HCT116 (cell line): ENCODE measurements around the gene DVL2. TPM values are rescaled to one million over a fixed set of nuclear protein-coding genes. Genes with fewer than 3 reads are reported as not detected.

Source experiments
- ATAC-seq: fragments of 200-7000 bp; cut with Tn5 transposase; 2 replicates; pipeline ENCODE4 v1.9.1; 2020; ENCODE audit warnings: mild to moderate bottlenecking, moderate library complexity
- Bru-seq: library from RNA; stranded (reverse); fragments of 400-500 nt; gene quantifications from one replicate; lab custom pipeline; 2021; lab: Mats Ljungman, UMichigan
- BruChase-seq, 2 experiments: library from RNA; stranded (reverse); fragments of 400-500 nt; gene quantifications; one replicate each; lab custom pipeline; 2021; lab: Mats Ljungman, UMichigan
- BruUV-seq: library from RNA; stranded (reverse); fragments of 400-500 nt; replicated peaks from 2 replicates; lab custom pipeline; 2021; lab: Mats Ljungman, UMichigan
- CTCF ChIA-PET: fragments of 300-600 bp; sonication (Branson Sonifier 250); formaldehyde crosslinking; loops from one replicate; lab custom pipeline; 2021; ENCODE audit warnings: antibody characterized with exemption; lab: Charles Lee
- POLR2A ChIA-PET: fragments of 300-600, 350-600 bp; sonication (Branson Sonifier 250); formaldehyde crosslinking; loops from one replicate; lab custom pipeline; 2021; ENCODE audit warnings: antibody characterized with exemption; lab: Charles Lee
- RAD21 ChIA-PET, 2 experiments: fragments of 300-600 bp; sonication (Branson Sonifier 250); formaldehyde crosslinking; loops; one replicate each; lab custom pipeline; 2023; ENCODE audit warnings: low total read pairs in 2 of 2; ENCODE audit not compliant: uncharacterized antibody in 2 of 2, unreplicated experiment in 2 of 2, low non-redundant PET in 1 of 2; lab: Charles Lee
- DNase-seq: peaks from one replicate; pipeline ENCODE4 v3.0.0-alpha.2; 2010; ENCODE audit warnings: low read depth, low spot score
- H2AFZ ChIP-seq: fragments of 200-600 bp; shearing (Covaris generic), sonication (generic); 2 replicates; pipeline ENCODE4 v1.6.1; 2017; ENCODE audit warnings: low read depth, mixed run types, mixed read lengths, antibody characterized with exemption, low read length; ENCODE audit not compliant: poor library complexity, severe bottlenecking
- H3K27ac ChIP-seq: 2 replicates; pipeline ENCODE4 v1.5.1; 2012; ENCODE audit warnings: low read depth, low read length
- H3K27me3 ChIP-seq: fragments of 200-600 bp; sonication (generic); 2 replicates; pipeline ENCODE4 v1.6.1; 2016; ENCODE audit warnings: mixed run types, low read length, mixed read lengths; ENCODE audit not compliant: insufficient read depth
- H3K36me3 ChIP-seq, 2 experiments: fragments of 200-500 bp in 1 of 2; fragments of 200-600 bp in 1 of 2; sonication (Bioruptor generic) in 1 of 2; sonication (generic) in 1 of 2; 2 replicates each; pipeline versions ENCODE4 v1.5.1 to v1.6.1; 2014 to 2016; ENCODE audit warnings: low read length in 2 of 2, inconsistent platforms in 1 of 2, mixed read lengths in 1 of 2, mixed run types in 1 of 2; ENCODE audit not compliant: insufficient read depth in 2 of 2, control insufficient read depth in 1 of 2
- H3K4me1 ChIP-seq, 2 experiments: fragments of 200-600 bp in 1 of 2; sonication (generic) in 1 of 2; 2 replicates each; pipeline versions ENCODE4 v1.5.1 to v1.6.1; 2012 to 2017; ENCODE audit warnings: low read length in 2 of 2, inconsistent platforms in 1 of 2, mild to moderate bottlenecking in 1 of 2, mixed read lengths in 1 of 2, mixed run types in 1 of 2, moderate library complexity in 1 of 2; ENCODE audit not compliant: insufficient read depth in 2 of 2, control insufficient read depth in 1 of 2
- H3K4me2 ChIP-seq: fragments of 200-600 bp; sonication (generic); 2 replicates; pipeline ENCODE4 v1.6.1; 2017; ENCODE audit warnings: mixed run types, low read length, mixed read lengths
- H3K4me3 ChIP-seq, 2 experiments: fragments of 200-600 bp in 1 of 2; sonication (generic) in 1 of 2; replicated peaks in 1 of 2; 2 replicates each; pipeline ENCODE4 v1.5.1; 2011 to 2016; ENCODE audit warnings: low read length in 2 of 2, control low read depth in 1 of 2, low read depth in 1 of 2, mild to moderate bottlenecking in 1 of 2, mixed read lengths in 1 of 2, mixed run types in 1 of 2
- H3K79me2 ChIP-seq: fragments of 200-600 bp; sonication (generic); 2 replicates; pipeline ENCODE4 v1.6.1; 2017; ENCODE audit warnings: mild to moderate bottlenecking, mixed run types, low read length, moderate library complexity, mixed read lengths; ENCODE audit not compliant: insufficient read depth
- H3K9ac ChIP-seq: fragments of 200-600 bp; sonication (generic); 2 replicates; pipeline ENCODE4 v1.6.1; 2016; ENCODE audit warnings: low read length, mixed read lengths
- H3K9me2 ChIP-seq: fragments of 200-600 bp; sonication (generic), shearing (Covaris generic); 2 replicates; pipeline ENCODE4 v1.6.1; 2017; ENCODE audit warnings: mixed run types, mild to moderate bottlenecking, moderate library complexity; ENCODE audit not compliant: insufficient read depth
- H3K9me3 ChIP-seq, 2 experiments: fragments of 200-500 bp in 1 of 2; fragments of 200-600 bp in 1 of 2; sonication (Bioruptor generic) in 1 of 2; sonication (generic) in 1 of 2; 2 replicates each; pipeline ENCODE4 v1.6.1; 2014 to 2017; ENCODE audit warnings: low read length in 2 of 2, mixed read lengths in 2 of 2, inconsistent platforms in 1 of 2, low read depth in 1 of 2, mild to moderate bottlenecking in 1 of 2, mixed run types in 1 of 2, moderate library complexity in 1 of 2; ENCODE audit not compliant: control insufficient read depth in 1 of 2, insufficient read depth in 1 of 2
- H4K20me1 ChIP-seq: fragments of 200-600 bp; sonication (generic), shearing (Covaris generic); 2 replicates; pipeline ENCODE4 v1.6.1; 2017; ENCODE audit warnings: mixed run types, mild to moderate bottlenecking, moderate library complexity; ENCODE audit not compliant: insufficient read depth
- CBX3 ChIP-seq: IDR thresholded peaks from 2 replicates; pipeline ENCODE4 v1.6.1; 2012; ENCODE audit warnings: low read depth
- CEBPB ChIP-seq: IDR thresholded peaks from 2 replicates; pipeline ENCODE4 v1.6.1; 2012; ENCODE audit warnings: low read depth
- CTCF ChIP-seq, 3 experiments: fragments of 200-600 bp in 1 of 3; sonication (generic) in 1 of 3; IDR thresholded peaks in 2 of 3; conservative IDR thresholded peaks in 1 of 3; 2 replicates each; pipeline ENCODE4 v1.5.1; 2012 to 2017; ENCODE audit warnings: low read depth in 2 of 3, low read length in 2 of 3, antibody characterized with exemption in 1 of 3, borderline replicate concordance in 1 of 3, control low read depth in 1 of 3, mild to moderate bottlenecking in 1 of 3, mixed read lengths in 1 of 3, mixed run types in 1 of 3, moderate library complexity in 1 of 3; ENCODE audit not compliant: insufficient read depth in 1 of 3
- EGR1 ChIP-seq: IDR thresholded peaks from 2 replicates; pipeline ENCODE4 v1.6.1; 2012; ENCODE audit warnings: low read depth
- ELF1 ChIP-seq: IDR thresholded peaks from 2 replicates; pipeline ENCODE4 v1.6.1; 2012; ENCODE audit warnings: low read depth, borderline replicate concordance
- EZH2 ChIP-seq: fragments of 200-600 bp; sonication (generic); IDR thresholded peaks from 2 replicates; pipeline ENCODE4 v1.6.1; 2017; ENCODE audit warnings: antibody characterized with exemption, mixed run types
- EZH2phosphoT487 ChIP-seq: fragments of 200-600 bp; IDR thresholded peaks from 2 replicates; pipeline ENCODE4 v1.6.1; 2018; ENCODE audit warnings: antibody characterized with exemption, borderline replicate concordance
- FOSL1 ChIP-seq: IDR thresholded peaks from 2 replicates; pipeline ENCODE4 v1.6.1; 2012; ENCODE audit warnings: low read depth
- JUND ChIP-seq: IDR thresholded peaks from 2 replicates; pipeline ENCODE4 v1.6.1; 2012
- POLR2A ChIP-seq: IDR thresholded peaks from 2 replicates; pipeline ENCODE4 v1.7.0; 2011; ENCODE audit warnings: borderline replicate concordance; ENCODE audit not compliant: insufficient read depth, insufficient read length; ENCODE audit errors: extremely low read depth
- POLR2AphosphoS5 ChIP-seq: IDR thresholded peaks from 2 replicates; pipeline ENCODE4 v1.6.1; 2011; ENCODE audit warnings: mild to moderate bottlenecking, low read depth, low read length, moderate library complexity
- RAD21 ChIP-seq: IDR thresholded peaks from 2 replicates; pipeline ENCODE4 v1.6.1; 2012; ENCODE audit warnings: low read depth, mild to moderate bottlenecking
- SIN3A ChIP-seq: IDR thresholded peaks from 2 replicates; pipeline ENCODE4 v1.6.1; 2012; ENCODE audit warnings: low read depth
- SP1 ChIP-seq: IDR thresholded peaks from 2 replicates; pipeline ENCODE4 v1.6.1; 2012; ENCODE audit warnings: low read depth
- SRF ChIP-seq: IDR thresholded peaks from 2 replicates; pipeline ENCODE4 v1.6.1; 2012; ENCODE audit warnings: low read depth
- YY1 ChIP-seq: IDR thresholded peaks from 2 replicates; pipeline ENCODE4 v1.6.1; 2011; ENCODE audit warnings: low read length, low read depth, moderate library complexity, mild to moderate bottlenecking; ENCODE audit not compliant: insufficient replicate concordance; ENCODE audit errors: extremely low read depth
- ZFX ChIP-seq: fragments of 450-650 bp; IDR thresholded peaks from 2 replicates; pipeline ENCODE4 v1.6.1; 2017
- ZNF274 ChIP-seq: fragments of 200-500 bp; sonication (Bioruptor generic); IDR thresholded peaks from 2 replicates; pipeline ENCODE4 v1.6.1; 2014; ENCODE audit warnings: mild to moderate bottlenecking, low read depth, low read length, inconsistent platforms
- intact Hi-C: fragments of 100-400 bp; cut with micrococcal nuclease; formaldehyde crosslinking; loops from 2 replicates; pipeline ENCODE4 v1.10.0; 2022
- long read RNA-seq: library from polyadenylated mRNA; unstranded; transcript quantifications from one replicate; pipeline ENCODE4 v2.0.0, GENCODE V29; 2021; ENCODE audit not compliant: unreplicated experiment
- polyA plus RNA-seq: library from polyadenylated mRNA; unstranded; fragments of >200 nt; gene quantifications from 2 replicates; pipeline ENCODE4 v1.2.1, GENCODE V29; 2012; ENCODE audit warnings: missing spikeins
- total RNA-seq: library from RNA; stranded (reverse); gene quantifications from one replicate; pipeline ENCODE4 v1.2.1, GENCODE V29; 2021; ENCODE audit not compliant: unreplicated experiment
- TF ChIP-seq, protein P1 (sequence below): IDR thresholded peaks from 2 replicates; pipeline ENCODE4 v1.6.1; 2012
- TF ChIP-seq, protein P2 (sequence below): IDR thresholded peaks from 2 replicates; pipeline ENCODE4 v1.6.1; 2012; ENCODE audit warnings: low read depth
- TF ChIP-seq, protein P3 (sequence below): IDR thresholded peaks from 2 replicates; pipeline ENCODE4 v1.6.1; 2012

Gene DVL2
- total RNA-seq (69.7 TPM), Bru-seq, nascent RNA (percentile 66 among the genes with signal in this experiment), BruChase-seq, experiment 1, labeled RNA remaining after a 6-hour chase (percentile 89 among the genes with signal in this experiment), BruChase-seq, experiment 2, labeled RNA remaining after a 2-hour chase (percentile 83 among the genes with signal in this experiment)
- polyA plus RNA-seq: 47.1 and 53.4 TPM in 2 replicates
- long read RNA-seq, transcript DVL2-201 (15 exons, 3,018 nt): major isoform, 60 of 130 reads
- long read RNA-seq, partial matches to known transcripts: 15 of 130 reads
- long read RNA-seq, other reads (novel, unspliced or antisense): 53 of 130 reads

GRCh38 chr17:7234083-7234951 lies at the start of gene DVL2:
TSS of gene DVL2 (minus strand) at chr17:7234517. CDS start at chr17:7234262, 255 bp downstream.
- POLR2A ChIA-PET: interaction anchor here (0.7 to 1.7 kb wide), 5 partner anchors 8 to 189 kb away, joined by 3 to 11 read pairs (median 3); partner anchors contain the start of genes ACADVL, CTDNEP1, DLG4 and GABARAP
- BruUV-seq: TSS peak; percentile 46
- H3K9me3 ChIP-seq: no peaks in the 10 kb centered on the region
- H3K27ac ChIP-seq: peak within 1 kb of the TSS; percentile 87
- H3K36me3 ChIP-seq: peaks cover 29 to 33% of the 10 kb centered on the region in 2 experiments
- H3K27me3 ChIP-seq: no peaks in the 10 kb centered on the region
- RAD21 ChIA-PET: no interaction called here
- DNase-seq: peak; percentile 88
- CTCF ChIA-PET: no interaction called here
- H3K9ac ChIP-seq: peak within 1 kb of the TSS; percentile 93
- H3K4me3 ChIP-seq: peak within 1 kb of the TSS; percentile 76 to 77
- no peak within 1 kb of the TSS for H2AFZ ChIP-seq
- H3K4me1 ChIP-seq: peaks cover 27 to 62% of the 10 kb centered on the region in 2 experiments; a peak in 3 of 4 replicates
- peak within 1 kb of the TSS; percentile 83 for H3K4me2 ChIP-seq
- peak; percentile 56 for ATAC-seq
- H3K9me2 ChIP-seq: no peaks in the 10 kb centered on the region
- peaks cover 89% of the 10 kb centered on the region for H3K79me2 ChIP-seq
- intact Hi-C loops: no loop called here
- H4K20me1 ChIP-seq: peaks cover 4% of the 10 kb centered on the region; the same call in 1 of the 2 replicates
- TF ChIP-seq SRF (no peak), ELF1 (no peak), JUND (peak; percentile 73), EGR1 (peak; percentile 82), CEBPB (no peak), POLR2A (peak; percentile 69), YY1 (peak; percentile 58), SP1 (peak; percentile 74), ZFX (peak; percentile 43; the same call in 1 of the 2 replicates), EZH2 (no peak), SIN3A (peak; percentile 97), EZH2phosphoT487 (no peak), ZNF274 (no peak), RAD21 (no peak), POLR2AphosphoS5 (peak; percentile 94), CBX3 (no peak), FOSL1 (no peak), CTCF (IDR thresholded peaks at IDR 0.05 in 2 of 3, conservative IDR thresholded peaks at IDR 0.05 in 1 of 3; ENCODE audit: borderline replicate concordance in 1 of 3, insufficient read depth in 1 of 3, low read depth in 2 of 3, low read length in 2 of 3) (no peak)
- TF ChIP-seq, protein P1, sequence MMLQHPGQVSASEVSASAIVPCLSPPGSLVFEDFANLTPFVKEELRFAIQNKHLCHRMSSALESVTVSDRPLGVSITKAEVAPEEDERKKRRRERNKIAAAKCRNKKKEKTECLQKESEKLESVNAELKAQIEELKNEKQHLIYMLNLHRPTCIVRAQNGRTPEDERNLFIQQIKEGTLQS: no peak
- TF ChIP-seq, protein P2, sequence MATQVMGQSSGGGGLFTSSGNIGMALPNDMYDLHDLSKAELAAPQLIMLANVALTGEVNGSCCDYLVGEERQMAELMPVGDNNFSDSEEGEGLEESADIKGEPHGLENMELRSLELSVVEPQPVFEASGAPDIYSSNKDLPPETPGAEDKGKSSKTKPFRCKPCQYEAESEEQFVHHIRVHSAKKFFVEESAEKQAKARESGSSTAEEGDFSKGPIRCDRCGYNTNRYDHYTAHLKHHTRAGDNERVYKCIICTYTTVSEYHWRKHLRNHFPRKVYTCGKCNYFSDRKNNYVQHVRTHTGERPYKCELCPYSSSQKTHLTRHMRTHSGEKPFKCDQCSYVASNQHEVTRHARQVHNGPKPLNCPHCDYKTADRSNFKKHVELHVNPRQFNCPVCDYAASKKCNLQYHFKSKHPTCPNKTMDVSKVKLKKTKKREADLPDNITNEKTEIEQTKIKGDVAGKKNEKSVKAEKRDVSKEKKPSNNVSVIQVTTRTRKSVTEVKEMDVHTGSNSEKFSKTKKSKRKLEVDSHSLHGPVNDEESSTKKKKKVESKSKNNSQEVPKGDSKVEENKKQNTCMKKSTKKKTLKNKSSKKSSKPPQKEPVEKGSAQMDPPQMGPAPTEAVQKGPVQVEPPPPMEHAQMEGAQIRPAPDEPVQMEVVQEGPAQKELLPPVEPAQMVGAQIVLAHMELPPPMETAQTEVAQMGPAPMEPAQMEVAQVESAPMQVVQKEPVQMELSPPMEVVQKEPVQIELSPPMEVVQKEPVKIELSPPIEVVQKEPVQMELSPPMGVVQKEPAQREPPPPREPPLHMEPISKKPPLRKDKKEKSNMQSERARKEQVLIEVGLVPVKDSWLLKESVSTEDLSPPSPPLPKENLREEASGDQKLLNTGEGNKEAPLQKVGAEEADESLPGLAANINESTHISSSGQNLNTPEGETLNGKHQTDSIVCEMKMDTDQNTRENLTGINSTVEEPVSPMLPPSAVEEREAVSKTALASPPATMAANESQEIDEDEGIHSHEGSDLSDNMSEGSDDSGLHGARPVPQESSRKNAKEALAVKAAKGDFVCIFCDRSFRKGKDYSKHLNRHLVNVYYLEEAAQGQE: no peak
- TF ChIP-seq, protein P3, sequence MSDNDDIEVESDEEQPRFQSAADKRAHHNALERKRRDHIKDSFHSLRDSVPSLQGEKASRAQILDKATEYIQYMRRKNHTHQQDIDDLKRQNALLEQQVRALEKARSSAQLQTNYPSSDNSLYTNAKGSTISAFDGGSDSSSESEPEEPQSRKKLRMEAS: peak; percentile 93
